ENCODE measurements around the gene HCFC1. TPM values are rescaled to one million over a fixed set of nuclear protein-coding genes. Genes with fewer than 3 reads are reported as not detected.

Gene HCFC1
- total and polyA plus RNA-seq, 2 experiments from 2014 or later, result 12.6 to 26.4 TPM

DNA sequence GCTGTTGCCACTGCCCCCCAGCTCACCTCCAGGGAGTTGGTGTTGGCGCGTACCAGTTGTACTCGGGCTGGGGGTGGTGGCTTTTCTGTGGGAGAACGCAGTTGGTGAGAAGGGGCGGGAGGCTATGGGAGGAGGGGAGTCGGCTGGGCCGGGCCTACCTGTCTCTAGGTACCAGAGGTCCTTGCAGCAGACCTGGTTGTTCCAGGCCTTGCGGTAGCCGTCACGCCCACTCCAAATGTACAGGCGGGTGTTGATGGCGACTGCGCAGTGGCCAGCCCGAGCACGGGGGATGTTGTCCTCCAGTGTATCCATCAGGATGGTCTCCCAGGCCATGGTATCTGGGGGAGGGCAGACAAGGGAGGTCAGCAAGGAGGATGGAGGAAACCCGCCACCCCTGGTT lies 11.5 kb downstream of the HCFC1 start:
- H2AFZ ChIP-seq, result no peak overlapping the region
- no peak overlapping the region for H3K4me2 ChIP-seq (ENCODE audit: unreplicated experiment)
- no peaks in the 10 kb centered on the region for H3K9me2 ChIP-seq (ENCODE audit: insufficient read depth)
- no peaks in the 10 kb centered on the region for H4K20me1 ChIP-seq (ENCODE audit: insufficient read depth)
- H3K9ac ChIP-seq, result no peak overlapping the region
- no peaks in the 10 kb centered on the region for H3F3A ChIP-seq (ENCODE audit: insufficient read depth)
- in situ Hi-C loops (cut with MboI), result no loop called here
- no peaks in the 10 kb centered on the region for H3K4me1 ChIP-seq (ENCODE audit: insufficient read depth)
- no peak overlapping the region for H3K4me3 ChIP-seq
- no peaks in the 10 kb centered on the region for H3K9me3 ChIP-seq (ENCODE audit: low read depth)
- H3K27ac ChIP-seq, result no peak overlapping the region
- TF ChIP-seq EZH2 (IDR thresholded peaks at IDR 0.05; ENCODE audit: insufficient read depth, poor library complexity, severe bottlenecking) (no peak), EZH2phosphoT487 (IDR thresholded peaks at IDR 0.05; ENCODE audit: insufficient read depth, low read depth) (no peak)
- H3K79me2 ChIP-seq (ENCODE audit: insufficient read depth), result peaks cover 36% of the 10 kb centered on the region
- no peak for DNase-seq
- 98 to 100% methylated on average over 1 to 16 of the region's 16 CpGs for WGBS, 2 experiments (ENCODE audit: low coverage in 1 of 2, low lambda C conversion rate in 2 of 2, missing lambda C conversion rate in 2 of 2)
- H3K27me3 ChIP-seq (replicated peaks; ENCODE audit: insufficient read depth), result no peaks in the 10 kb centered on the region
- no peaks in the 10 kb centered on the region; the same call in 1 of the 2 replicates for H3K36me3 ChIP-seq (ENCODE audit: low read depth)

DNA sequence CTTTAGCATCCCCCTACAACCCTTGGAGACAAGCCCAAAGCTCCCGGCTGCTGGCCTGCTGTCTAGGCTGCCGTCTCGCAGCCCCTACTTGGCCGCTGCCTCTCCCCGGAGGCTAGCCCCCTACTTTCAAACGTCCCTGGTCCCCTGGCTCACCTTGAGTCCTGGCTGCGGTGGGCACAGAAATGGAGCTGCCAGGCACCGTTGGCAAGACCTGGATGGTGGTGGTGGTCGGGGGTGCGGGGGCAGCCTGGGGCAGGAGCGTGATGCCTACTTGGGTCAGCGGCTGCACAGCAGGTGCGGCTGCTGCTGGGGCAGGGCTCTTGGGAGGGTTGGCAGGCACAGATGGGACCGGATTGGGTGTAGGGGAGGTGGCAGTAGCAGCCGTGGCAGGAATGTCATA lies 12.0 kb downstream of the HCFC1 start:
- WGBS, 2 experiments (ENCODE audit: low coverage in 1 of 2, low lambda C conversion rate in 2 of 2, missing lambda C conversion rate in 2 of 2), result 93 to 100% methylated on average over 2 to 15 of the region's 15 CpGs
- Histone ChIP-seq H3K79me2 (ENCODE audit: insufficient read depth) (peaks cover 31% of the 10 kb centered on the region), H3K9me3 (ENCODE audit: low read depth) (no peaks in the 10 kb centered on the region), H3K4me3 (no peak overlapping the region), H4K20me1 (ENCODE audit: insufficient read depth) (no peaks in the 10 kb centered on the region), H3K36me3 (ENCODE audit: low read depth) (no peaks in the 10 kb centered on the region; the same call in 1 of the 2 replicates), H3K9ac (no peak overlapping the region), H3K27me3 (replicated peaks; ENCODE audit: insufficient read depth) (no peaks in the 10 kb centered on the region), H3F3A (ENCODE audit: insufficient read depth) (no peaks in the 10 kb centered on the region), H3K4me2 (ENCODE audit: unreplicated experiment) (no peak overlapping the region), H3K27ac (no peak overlapping the region), H3K4me1 (ENCODE audit: insufficient read depth) (no peaks in the 10 kb centered on the region), H2AFZ (no peak overlapping the region), H3K9me2 (ENCODE audit: insufficient read depth) (no peaks in the 10 kb centered on the region)
- in situ Hi-C loops (cut with MboI), result no loop called here
- TF ChIP-seq EZH2phosphoT487 (IDR thresholded peaks at IDR 0.05; ENCODE audit: insufficient read depth, low read depth) (no peak), EZH2 (IDR thresholded peaks at IDR 0.05; ENCODE audit: insufficient read depth, poor library complexity, severe bottlenecking) (no peak)
- DNase-seq, result no peak

DNA sequence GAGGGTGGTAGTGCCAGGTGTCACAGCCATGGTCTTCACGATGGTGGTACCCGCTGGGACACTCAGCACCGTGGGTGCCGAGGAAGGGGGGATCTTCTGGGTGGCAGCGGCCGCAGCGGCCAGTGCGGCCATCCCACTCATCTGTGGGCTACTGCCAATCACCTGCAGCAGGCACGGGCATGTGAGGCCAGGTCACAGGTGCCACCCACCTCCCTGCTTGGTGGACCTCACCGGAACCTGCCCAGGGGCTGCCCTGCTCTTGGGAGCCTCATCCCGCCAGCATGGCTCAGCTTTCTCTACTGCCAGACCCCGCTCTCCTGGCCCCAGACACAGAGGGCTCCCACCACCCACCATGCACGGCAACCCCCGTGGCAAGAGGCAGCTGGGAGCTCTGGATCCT lies 13.0 kb downstream of the HCFC1 start:
- WGBS, 2 experiments (ENCODE audit: low coverage in 1 of 2, low lambda C conversion rate in 2 of 2, missing lambda C conversion rate in 2 of 2), result 98 to 100% methylated on average over 4 to 8 of the region's 14 CpGs
- H3K9ac ChIP-seq, result no peak overlapping the region
- H3K4me3 ChIP-seq, result no peak overlapping the region
- peaks cover 21% of the 10 kb centered on the region for H3K79me2 ChIP-seq (ENCODE audit: insufficient read depth)
- no peaks in the 10 kb centered on the region for H3K4me1 ChIP-seq (ENCODE audit: insufficient read depth)
- no peaks in the 10 kb centered on the region for H4K20me1 ChIP-seq (ENCODE audit: insufficient read depth)
- no peak overlapping the region for H2AFZ ChIP-seq
- H3K9me2 ChIP-seq (ENCODE audit: insufficient read depth), result no peaks in the 10 kb centered on the region
- no peaks in the 10 kb centered on the region; the same call in 1 of the 2 replicates for H3K36me3 ChIP-seq (ENCODE audit: low read depth)
- in situ Hi-C loops (cut with MboI), result no loop called here
- no peaks in the 10 kb centered on the region for H3K27me3 ChIP-seq (replicated peaks; ENCODE audit: insufficient read depth)
- no peaks in the 10 kb centered on the region for H3F3A ChIP-seq (ENCODE audit: insufficient read depth)
- no peak overlapping the region for H3K27ac ChIP-seq
- H3K9me3 ChIP-seq (ENCODE audit: low read depth), result no peaks in the 10 kb centered on the region
- TF ChIP-seq EZH2phosphoT487 (IDR thresholded peaks at IDR 0.05; ENCODE audit: insufficient read depth, low read depth) (no peak), EZH2 (IDR thresholded peaks at IDR 0.05; ENCODE audit: insufficient read depth, poor library complexity, severe bottlenecking) (no peak)
- H3K4me2 ChIP-seq (ENCODE audit: unreplicated experiment), result no peak overlapping the region
- no peak for DNase-seq

DNA sequence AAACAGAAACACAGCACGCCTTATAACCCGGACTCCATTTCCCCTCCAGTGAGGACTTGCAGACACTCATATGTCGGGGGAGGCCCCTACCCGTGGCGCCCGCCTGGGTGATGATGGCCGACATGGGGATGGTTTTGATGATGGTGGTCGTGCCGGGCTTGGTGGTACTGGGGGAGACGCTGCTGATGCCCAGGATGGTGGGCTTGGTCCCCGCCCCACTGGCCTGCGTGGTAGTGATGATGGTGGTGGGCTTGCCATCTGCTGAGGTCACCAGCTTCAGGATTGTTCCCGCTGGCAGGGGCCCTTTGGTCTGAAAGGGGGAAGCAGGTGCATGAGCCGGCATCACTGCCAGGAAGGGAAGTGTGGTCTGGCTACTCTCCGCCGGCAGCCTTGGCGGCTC lies 14.4 kb downstream of the HCFC1 start:
- Histone ChIP-seq H3K9ac (no peak overlapping the region), H3K4me2 (ENCODE audit: unreplicated experiment) (no peak overlapping the region), H3K9me2 (ENCODE audit: insufficient read depth) (no peaks in the 10 kb centered on the region), H4K20me1 (ENCODE audit: insufficient read depth) (no peaks in the 10 kb centered on the region), H3K36me3 (ENCODE audit: low read depth) (no peaks in the 10 kb centered on the region; the same call in 1 of the 2 replicates), H3K79me2 (ENCODE audit: insufficient read depth) (peaks cover 7% of the 10 kb centered on the region), H3K4me1 (ENCODE audit: insufficient read depth) (no peaks in the 10 kb centered on the region), H3F3A (ENCODE audit: insufficient read depth) (no peaks in the 10 kb centered on the region), H2AFZ (no peak overlapping the region), H3K27me3 (replicated peaks; ENCODE audit: insufficient read depth) (no peaks in the 10 kb centered on the region), H3K9me3 (ENCODE audit: low read depth) (no peaks in the 10 kb centered on the region), H3K4me3 (no peak overlapping the region), H3K27ac (no peak overlapping the region)
- WGBS, 2 experiments (ENCODE audit: low coverage in 1 of 2, low lambda C conversion rate in 2 of 2, missing lambda C conversion rate in 2 of 2), result 90 to 97% methylated on average over 14 to 15 of the region's 17 CpGs
- no peak for TF ChIP-seq EZH2 (IDR thresholded peaks at IDR 0.05; ENCODE audit: insufficient read depth, poor library complexity, severe bottlenecking)
- TF ChIP-seq EZH2phosphoT487 (IDR thresholded peaks at IDR 0.05; ENCODE audit: insufficient read depth, low read depth), result no peak
- in situ Hi-C loops (cut with MboI), result no loop called here
- DNase-seq, result no peak
